K562 (cell line): ENCODE data around the gene TMEM163. TPM values are rescaled to one million over a fixed set of nuclear protein-coding genes. Genes with fewer than 3 reads are reported as not detected.

Experiments
- HCFC1 ChIP-seq: IDR thresholded peaks from 2 replicates; pipeline ENCODE4 v1.6.1; 2012; ENCODE audit warnings: low read depth, low read length, improper control_type of control experiment
- HMG20B ChIP-seq: fragments of 250-450 bp; sonication (Bioruptor Pico); IDR thresholded peaks from 2 replicates; pipeline ENCODE4 v1.5.0; 2021; ENCODE audit warnings: mild to moderate bottlenecking
- MECOM ChIP-seq: fragments of 250-450 bp; sonication (Bioruptor Pico); IDR thresholded peaks from 2 replicates; pipeline ENCODE4 v1.8.0; 2022; ENCODE audit warnings: inconsistent platforms
- NBN ChIP-seq: fragments of 450-650 bp; IDR thresholded peaks from 2 replicates; pipeline ENCODE4 v1.6.1; 2016; ENCODE audit warnings: low read depth, mild to moderate bottlenecking
- RBM14 ChIP-seq: fragments of 200-400 bp; formaldehyde crosslinking; IDR thresholded peaks from 2 replicates; pipeline ENCODE4 v1.6.1; 2018; ENCODE audit warnings: low read depth, mild to moderate bottlenecking, low read length, moderate library complexity, borderline replicate concordance; ENCODE audit not compliant: insufficient read depth
- REST ChIP-seq, 2 experiments: fragments of 450-650 bp; formaldehyde crosslinking in 1 of 2; IDR thresholded peaks; 2 replicates each; pipeline versions ENCODE4 v1.4.0 to v1.6.1; 2014 to 2020; ENCODE audit warnings: mild to moderate bottlenecking in 2 of 2, borderline replicate concordance in 1 of 2, low read depth in 1 of 2
- SRSF3 ChIP-seq: fragments of 200-400 bp; formaldehyde crosslinking; IDR thresholded peaks from 2 replicates; pipeline ENCODE4 v1.6.1; 2016; ENCODE audit warnings: mild to moderate bottlenecking, low read length, moderate library complexity; ENCODE audit not compliant: insufficient read depth
- ZNF24 ChIP-seq: fragments of 450-650 bp; IDR thresholded peaks from 2 replicates; pipeline ENCODE4 v1.6.1; 2016
- ZNF324 ChIP-seq: fragments of 250-450 bp; sonication (Bioruptor Pico); IDR thresholded peaks from 2 replicates; pipeline ENCODE4 v1.4.0; 2020; ENCODE audit warnings: mild to moderate bottlenecking
- ZNF384 ChIP-seq: IDR thresholded peaks from 2 replicates; pipeline ENCODE4 v1.6.1; 2012; ENCODE audit warnings: low read depth, low read length, improper control_type of control experiment
- polyA plus RNA-seq, 8 experiments: library from polyadenylated mRNA; depleted of rRNA in 4 of 8; stranded (reverse) in 5 of 8; unstranded in 3 of 8; fragments of >200 nt; fragmentation: Nextera tagmentation in 2 of 8; fragmentation: Illumina TruSeq in 1 of 8; extraction: Ambion mirVana in 2 of 8; extraction: Trizol in 1 of 8; gene quantifications; 2 replicates each; pipeline versions ENCODE4 v1.2.1 to v1.2.3, GENCODE V29; 2011 to 2014; ENCODE audit warnings: inconsistent platforms in 1 of 8, missing spikeins in 1 of 8
- total RNA-seq, 7 experiments: library from RNA; depleted of rRNA in 6 of 7; stranded (reverse); fragments of >200 nt in 6 of 7; fragmentation: Illumina TruSeq in 2 of 7; extraction: Trizol in 2 of 7; gene quantifications; 2 replicates each; pipeline versions ENCODE4 v1.2.1 to v1.2.3, GENCODE V29; 2011 to 2021; ENCODE audit warnings: low replicate concordance in 1 of 7

The TMEM163 gene
- total and polyA plus RNA-seq, 9 of the 15 experiments (the other 6 are each of a cell fraction or from before 2014, with no cell fraction given) = 0.04 to 0.68 (median 0.16) TPM; not detected in 3

GRCh38 chr2:134465228-134466105 lies 253.3 kb downstream of the TMEM163 start (continued):
- no peak for TF ChIP-seq REST (IDR thresholded peaks at IDR 0.05; ENCODE audit: borderline replicate concordance)
- no peak for TF ChIP-seq REST (CRISPR knock-in tag; IDR thresholded peaks at IDR 0.05; ENCODE audit: low read depth)
- TF ChIP-seq ZNF384 = no peak
- no peak for TF ChIP-seq ZNF324 (CRISPR knock-in tag)
- TF ChIP-seq MECOM (CRISPR knock-in tag) = no peak
- TF ChIP-seq ZNF24 = no peak
- TF ChIP-seq SRSF3 = no peak
- TF ChIP-seq HCFC1 = no peak
- no peak for TF ChIP-seq HMG20B
- TF ChIP-seq NBN = no peak
- no peak for TF ChIP-seq RBM14
